C4-2B (cell line): ENCODE results near the gene SEC16A.

Experiments used
- H3K27ac ChIP-seq: fragments of 450-650 bp; 2 replicates; pipeline ENCODE4 v1.5.1; 2017
- CTCF ChIP-seq: fragments of 450-650 bp; conservative IDR thresholded peaks from 2 replicates; pipeline ENCODE4 v1.5.1; 2017; ENCODE audit warnings: mild to moderate bottlenecking
- ZFX ChIP-seq: fragments of 450-650 bp; IDR thresholded peaks from 2 replicates; pipeline ENCODE4 v1.6.1; 2017

SEC16A gene

DNA sequence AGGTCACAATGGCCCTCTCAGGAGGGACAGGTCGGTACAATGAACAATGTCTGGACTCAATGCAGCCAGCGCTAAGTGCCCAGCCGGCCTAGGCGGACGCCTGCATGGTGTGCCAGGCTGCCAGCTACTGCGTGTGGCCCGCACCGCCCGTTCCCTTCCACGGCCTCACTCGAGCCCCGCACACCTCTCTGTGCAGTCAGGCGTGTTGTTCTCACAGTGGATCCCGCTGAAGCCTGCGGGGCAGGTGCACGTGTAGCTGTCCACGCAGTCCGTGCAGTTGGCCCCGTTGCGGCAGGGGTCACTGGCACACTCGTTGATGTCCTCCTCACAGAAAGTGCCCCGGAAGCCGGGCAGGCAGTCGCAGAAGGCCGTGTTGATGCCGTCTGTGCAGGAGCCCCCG lies 26.7 kb upstream of the SEC16A start:
- H3K27ac ChIP-seq, result no peak overlapping the region
- TF ChIP-seq ZFX (no peak), CTCF (no peak)

DNA sequence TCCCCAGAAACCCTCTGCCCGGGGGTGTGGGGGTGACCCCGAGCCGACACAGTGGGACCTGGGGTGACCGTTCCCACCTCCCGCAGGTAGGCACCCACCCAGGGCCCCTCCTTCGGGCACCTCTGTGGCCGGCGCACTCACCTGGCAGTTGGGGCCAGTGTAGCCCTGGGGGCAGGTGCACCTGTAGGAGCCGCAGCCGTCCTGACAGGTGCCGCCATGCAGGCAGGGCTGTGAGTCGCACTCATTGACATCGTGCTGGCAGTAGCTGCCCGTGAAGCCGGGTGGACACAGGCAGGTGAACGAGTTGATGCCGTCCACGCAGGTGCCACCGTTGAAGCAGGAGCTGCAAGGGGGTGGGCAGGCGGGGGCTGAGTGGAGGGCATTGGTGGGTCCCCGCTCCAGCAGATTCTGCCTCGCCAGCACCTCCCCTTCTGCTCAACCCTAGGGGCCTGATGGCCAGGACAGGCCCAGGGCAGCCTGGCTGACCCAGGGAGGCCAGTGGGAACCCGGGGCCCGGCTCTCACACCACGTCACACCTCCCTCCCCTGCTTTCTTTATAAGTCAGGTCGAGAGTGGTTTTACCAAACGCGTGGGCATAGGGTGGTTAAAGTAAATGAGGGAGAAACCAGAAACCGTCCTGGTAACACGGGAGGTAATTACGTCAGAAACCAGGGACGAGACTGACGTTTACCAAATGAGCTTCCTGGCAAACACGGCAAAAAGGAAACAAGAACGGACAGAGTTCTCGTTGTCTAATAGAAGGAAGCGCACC lies 26.1 kb upstream of the SEC16A start:
- no peak overlapping the region for H3K27ac ChIP-seq
- TF ChIP-seq CTCF (no peak), ZFX (no peak)

- TF ChIP-seq ZFX (no peak), CTCF (no peak)
- H3K27ac ChIP-seq, result no peak overlapping the region
Measured at GRCh38 chr9:136507992-136508375, 25.1 kb upstream of the SEC16A start.

DNA sequence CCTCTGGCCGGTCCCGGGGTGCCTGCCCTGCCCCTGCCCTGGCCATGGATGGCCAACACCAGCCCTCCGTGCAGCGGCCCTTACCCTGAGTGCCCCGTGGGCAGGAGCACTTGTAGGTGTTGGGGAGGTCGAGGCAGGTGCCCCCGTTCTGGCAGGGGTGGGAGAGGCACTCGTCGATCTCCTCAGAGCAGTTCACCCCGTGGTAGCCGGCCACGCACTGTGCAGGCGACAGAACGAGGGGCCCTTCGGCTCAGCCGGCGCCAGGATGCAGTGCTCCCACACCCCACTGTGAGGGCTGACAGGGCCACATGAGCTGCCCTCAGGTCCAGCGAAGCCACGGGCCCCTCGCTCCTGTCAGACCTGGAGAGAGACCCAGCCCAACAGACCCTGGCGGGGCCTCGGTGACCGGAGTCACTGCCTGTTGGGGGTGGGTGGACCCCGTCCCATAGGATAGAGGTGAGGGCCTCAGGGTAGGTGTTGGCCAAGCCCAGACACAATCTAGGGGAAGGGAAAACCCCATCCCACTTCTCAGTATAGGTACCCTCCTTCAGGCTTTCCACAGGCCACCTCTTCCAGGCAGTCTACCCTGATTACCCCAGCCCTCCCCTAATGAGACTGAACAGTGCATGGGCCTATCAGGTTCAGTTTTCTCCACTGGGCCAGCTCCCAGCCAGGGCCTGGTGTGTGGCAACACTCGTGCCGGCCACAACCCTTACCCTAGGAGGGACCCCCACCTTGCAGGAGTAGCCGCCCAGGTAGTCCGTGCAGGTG lies 24.6 kb upstream of the SEC16A start:
- H3K27ac ChIP-seq, result no peak overlapping the region
- TF ChIP-seq ZFX, result no peak
- no peak for TF ChIP-seq CTCF

- TF ChIP-seq ZFX (no peak), CTCF (no peak)
- no peak overlapping the region for H3K27ac ChIP-seq
Measured at GRCh38 chr9:136506425-136506824, 23.6 kb upstream of the SEC16A start.

DNA sequence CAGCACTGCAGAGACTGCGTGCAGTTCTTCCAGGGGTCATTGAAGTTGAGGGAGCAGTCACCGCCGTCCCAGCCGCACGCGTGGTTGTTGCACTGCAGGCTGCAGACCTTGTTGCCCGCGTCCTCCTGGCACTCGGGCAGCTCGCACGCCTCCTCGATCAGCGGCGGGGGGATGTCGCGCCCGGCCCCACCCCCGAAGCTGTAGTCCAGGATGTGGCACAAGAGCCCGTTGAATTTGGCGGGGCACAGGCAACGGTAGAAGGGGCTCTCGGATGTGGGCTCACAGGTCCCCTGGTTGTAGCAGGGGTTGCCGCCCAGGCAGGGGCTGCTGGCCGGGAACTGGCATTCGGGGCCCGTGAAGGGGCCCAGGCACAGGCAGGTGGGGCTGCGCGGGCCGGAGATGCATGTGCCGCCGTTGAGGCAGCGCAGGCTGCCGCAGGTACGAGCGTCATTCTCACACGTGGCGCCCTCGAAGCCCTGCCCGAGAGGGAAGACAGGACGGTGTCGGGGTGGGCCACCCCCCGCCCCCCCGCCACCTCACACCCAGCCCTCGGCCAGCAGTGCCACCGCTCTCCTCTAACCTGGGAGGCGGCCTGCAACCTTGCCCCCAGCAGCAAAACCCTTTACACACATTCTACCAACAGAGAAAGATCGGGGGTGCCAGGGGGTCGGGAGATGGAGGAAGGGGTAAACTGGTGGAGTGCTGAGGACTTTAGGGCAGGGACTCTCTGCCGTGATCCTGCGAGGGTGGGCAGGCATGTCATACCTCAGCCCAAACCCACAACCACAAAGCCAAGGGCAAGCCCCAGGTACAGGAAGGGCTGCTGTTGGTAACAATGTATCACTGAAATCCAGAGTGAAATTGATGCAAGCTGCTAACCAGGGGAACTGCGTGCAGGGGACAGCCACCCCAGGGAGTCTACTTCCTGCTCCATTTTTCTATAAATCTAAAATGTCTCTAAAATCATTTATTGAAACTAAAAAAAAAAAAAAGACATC lies 22.9 kb upstream of the SEC16A start:
- TF ChIP-seq CTCF (no peak), ZFX (no peak)
- H3K27ac ChIP-seq, result no peak overlapping the region
